Activated CD8-positive, alpha-beta T cell treated with anti-CD3 and anti-CD28 coated beads for 36 hours (primary cell): ENCODE data around the gene ARSA. TPM values are rescaled to one million over a fixed set of nuclear protein-coding genes. Genes with fewer than 3 reads are reported as not detected.

Source experiments
- ATAC-seq: fragments of 200-7000 bp; cut with Tn5 transposase; one replicate; pipeline ENCODE4 v1.10.0; 2021; ENCODE audit warnings: mild to moderate bottlenecking, moderate library complexity
- CTCF ChIA-PET: fragments of 350-600 bp; sonication (Branson Sonifier 250); formaldehyde crosslinking; loops from one replicate; lab custom pipeline; 2021; ENCODE audit warnings: antibody characterized with exemption; lab: Charles Lee
- POLR2A ChIA-PET: fragments of 350-600 bp; sonication (Branson Sonifier 250); formaldehyde crosslinking; loops from one replicate; lab custom pipeline; 2021; ENCODE audit warnings: antibody characterized with exemption; lab: Charles Lee
- DNase-seq: peaks from one replicate; pipeline ENCODE4 v3.0.0-alpha.2; 2020
- H3K27ac Mint-ChIP-seq: one replicate; pipeline ENCODE4 v1.8.0; 2021; ENCODE audit warnings: mild to moderate bottlenecking, mixed read lengths
- H3K27me3 Mint-ChIP-seq: one replicate; pipeline ENCODE4 v1.8.0; 2021; ENCODE audit warnings: mixed read lengths
- H3K36me3 Mint-ChIP-seq: one replicate; pipeline ENCODE4 v1.8.0; 2021; ENCODE audit warnings: low read depth, mixed read lengths
- H3K4me1 Mint-ChIP-seq: one replicate; pipeline ENCODE4 v1.8.0; 2021; ENCODE audit warnings: low read depth, mixed read lengths
- H3K4me3 Mint-ChIP-seq: one replicate; pipeline ENCODE4 v1.8.0; 2021; ENCODE audit warnings: mild to moderate bottlenecking, moderate library complexity, mixed read lengths
- H3K9me3 Mint-ChIP-seq: one replicate; pipeline ENCODE4 v1.8.0; 2021; ENCODE audit warnings: mixed read lengths
- intact Hi-C: fragments of 100-400 bp; cut with micrococcal nuclease; formaldehyde crosslinking; loops from one replicate; pipeline ENCODE4 v1.10.0; 2022
- total RNA-seq, 2 experiments: library from RNA; stranded (reverse); gene quantifications; one replicate each; pipeline ENCODE4 v1.2.3, GENCODE V29; 2021
- TF ChIP-seq, protein P1 (sequence below): fragments of 200-600 bp; IDR thresholded peaks from one replicate; pipeline ENCODE4 v1.8.0; 2022; ENCODE audit warnings: antibody characterized with exemption, mild to moderate bottlenecking

ARSA gene
- total RNA-seq, 2 experiments from 2014 or later, result 11.6 to 11.8 TPM

DNA sequence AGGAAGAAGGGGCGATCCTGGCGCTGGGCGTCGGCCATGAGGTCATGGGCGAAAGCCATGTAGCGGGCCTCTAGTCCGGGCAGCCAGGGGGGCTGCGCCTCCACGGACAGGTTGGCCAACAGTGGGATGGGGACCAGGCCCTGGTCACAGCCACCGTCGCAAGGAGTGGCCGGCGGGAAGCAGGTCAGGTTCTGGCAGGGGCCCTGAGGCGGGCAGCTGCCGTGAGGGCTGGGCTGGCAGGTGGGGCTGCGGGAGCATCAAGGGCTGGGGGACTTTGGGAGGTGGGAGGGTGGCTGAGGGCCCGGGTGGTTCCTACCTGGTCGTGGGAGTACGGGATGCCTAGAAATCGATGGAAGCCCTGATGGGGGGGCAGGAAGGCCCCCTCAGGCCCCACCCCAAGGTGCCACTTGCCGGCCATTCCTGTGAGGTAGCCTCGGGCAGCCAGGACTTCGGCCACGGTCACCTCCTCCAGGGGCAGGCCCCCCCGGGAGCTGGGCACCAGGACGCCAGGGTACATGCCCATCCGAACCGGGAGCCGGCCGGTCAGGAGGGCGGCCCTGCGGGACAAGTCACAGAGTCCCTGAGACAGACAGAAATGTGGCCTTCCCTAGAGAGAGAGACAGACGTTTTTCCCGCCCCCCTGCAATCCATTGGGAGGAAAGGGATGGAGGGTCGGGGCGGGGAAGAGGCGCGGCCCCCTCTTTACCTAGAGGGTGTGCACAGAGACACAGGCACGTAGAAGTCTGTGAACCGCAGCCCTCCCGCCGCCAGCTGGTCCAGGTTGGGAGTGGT lies 906 bp downstream of the ARSA start:
- Mint-ChIP-seq H3K9me3 (no peaks in the 10 kb centered on the region), H3K27me3 (no peaks in the 10 kb centered on the region), H3K4me1 (peaks cover 31% of the 10 kb centered on the region), H3K36me3 (peaks cover 2% of the 10 kb centered on the region), H3K4me3 (peak overlapping the region; percentile 86), H3K27ac (peak overlapping the region; percentile 59)
- DNase-seq, result peak; percentile 48
- TF ChIP-seq, protein P1, sequence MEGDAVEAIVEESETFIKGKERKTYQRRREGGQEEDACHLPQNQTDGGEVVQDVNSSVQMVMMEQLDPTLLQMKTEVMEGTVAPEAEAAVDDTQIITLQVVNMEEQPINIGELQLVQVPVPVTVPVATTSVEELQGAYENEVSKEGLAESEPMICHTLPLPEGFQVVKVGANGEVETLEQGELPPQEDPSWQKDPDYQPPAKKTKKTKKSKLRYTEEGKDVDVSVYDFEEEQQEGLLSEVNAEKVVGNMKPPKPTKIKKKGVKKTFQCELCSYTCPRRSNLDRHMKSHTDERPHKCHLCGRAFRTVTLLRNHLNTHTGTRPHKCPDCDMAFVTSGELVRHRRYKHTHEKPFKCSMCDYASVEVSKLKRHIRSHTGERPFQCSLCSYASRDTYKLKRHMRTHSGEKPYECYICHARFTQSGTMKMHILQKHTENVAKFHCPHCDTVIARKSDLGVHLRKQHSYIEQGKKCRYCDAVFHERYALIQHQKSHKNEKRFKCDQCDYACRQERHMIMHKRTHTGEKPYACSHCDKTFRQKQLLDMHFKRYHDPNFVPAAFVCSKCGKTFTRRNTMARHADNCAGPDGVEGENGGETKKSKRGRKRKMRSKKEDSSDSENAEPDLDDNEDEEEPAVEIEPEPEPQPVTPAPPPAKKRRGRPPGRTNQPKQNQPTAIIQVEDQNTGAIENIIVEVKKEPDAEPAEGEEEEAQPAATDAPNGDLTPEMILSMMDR, result no peak
- ChIA-PET CTCF (no interaction called here), POLR2A (interaction anchor here (0.7 to 1.6 kb wide), 7 partner anchors 44 to 101 kb away, joined by 3 to 5 read pairs (median 3); partner anchors contain the start of genes CHKB and SCO2)
- no peak for ATAC-seq
- intact Hi-C loops, result no loop called here

DNA sequence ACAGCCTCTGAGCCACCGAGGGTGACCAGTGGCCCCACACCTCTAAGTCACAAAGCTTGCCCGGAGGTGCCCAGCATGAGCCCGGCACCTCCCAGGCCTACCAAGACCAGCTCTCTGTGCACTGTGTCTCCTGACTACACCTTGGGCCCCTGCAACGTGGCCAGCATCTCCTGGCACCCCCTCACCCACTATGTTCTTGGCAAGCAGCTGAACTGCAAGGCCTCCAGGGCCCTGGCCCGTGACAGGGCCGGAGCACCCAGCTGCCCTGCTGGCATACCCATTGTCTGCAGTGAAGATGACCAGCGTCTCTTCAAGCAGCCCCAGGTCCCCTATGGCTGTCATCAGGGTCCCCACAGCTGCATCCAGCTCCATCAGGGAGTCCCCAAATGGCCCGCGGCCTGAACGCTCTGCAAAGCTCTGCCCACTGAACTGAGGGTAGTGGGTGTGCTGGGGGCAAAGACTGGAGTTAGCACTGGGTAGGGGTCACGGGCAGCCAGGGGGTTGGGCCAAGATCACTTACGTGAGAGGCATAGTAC lies 1.6 kb downstream of the ARSA start:
- no peak overlapping the region for H3K27ac Mint-ChIP-seq
- intact Hi-C loops, result no loop called here
- ATAC-seq, result no peak
- H3K4me3 Mint-ChIP-seq, result peak overlapping the region; percentile 55
- peaks cover 38% of the 10 kb centered on the region for H3K4me1 Mint-ChIP-seq
- POLR2A ChIA-PET, result interaction anchor here (1.0 to 1.6 kb wide), 3 partner anchors 44 to 99 kb away, joined by 3 to 5 read pairs (median 3); partner anchors contain the start of gene CHKB
- no peaks in the 10 kb centered on the region for H3K27me3 Mint-ChIP-seq
- H3K36me3 Mint-ChIP-seq, result peaks cover 2% of the 10 kb centered on the region
- H3K9me3 Mint-ChIP-seq, result no peaks in the 10 kb centered on the region
- DNase-seq, result no peak
- TF ChIP-seq, protein P1, result no peak
- CTCF ChIA-PET, result interaction anchor here (1.1 kb wide), 1 partner anchor 43 kb away, joined by 3 read pairs; no protein-coding TSS in a partner anchor

DNA sequence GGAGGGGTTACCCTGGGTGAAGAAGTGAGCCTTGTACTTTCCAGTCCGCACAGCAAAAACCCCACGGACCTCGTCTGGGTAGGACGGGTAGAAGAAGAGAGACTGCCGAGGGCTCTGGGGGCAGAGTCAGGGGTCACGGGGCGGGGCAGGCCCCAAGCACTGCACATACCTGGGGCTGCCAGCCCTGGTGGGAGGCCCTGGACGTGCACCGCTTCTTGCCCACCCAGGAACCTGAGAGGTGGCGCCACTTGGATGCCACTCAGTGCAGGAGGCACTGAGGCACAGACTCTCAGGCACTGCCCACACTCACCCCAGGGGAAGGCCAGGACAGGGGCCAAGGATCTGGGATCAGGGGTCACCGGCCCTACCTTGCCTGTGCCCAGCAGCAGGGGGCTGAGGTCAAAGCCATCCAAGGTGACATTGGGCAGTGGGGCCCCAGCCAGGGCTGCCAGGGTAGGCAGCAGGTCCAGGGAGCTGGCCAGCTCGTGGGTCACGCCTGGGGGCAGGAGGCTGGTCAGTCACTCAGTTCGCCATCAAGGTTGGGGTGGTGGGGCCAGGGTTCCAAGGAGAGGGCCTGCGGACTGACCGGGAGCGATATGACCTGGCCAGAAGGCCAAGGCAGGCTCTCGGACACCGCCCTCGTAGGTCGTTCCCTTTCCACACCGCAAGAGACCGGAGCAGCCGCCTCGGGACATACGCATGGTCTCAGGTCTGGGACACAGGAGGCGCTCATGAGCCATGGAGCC lies 2.2 kb downstream of the ARSA start:
- intact Hi-C loops, result no loop called here
- TF ChIP-seq, protein P1, result no peak
- Mint-ChIP-seq H3K9me3 (no peaks in the 10 kb centered on the region), H3K36me3 (peaks cover 2% of the 10 kb centered on the region), H3K4me3 (no peak overlapping the region), H3K4me1 (peaks cover 44% of the 10 kb centered on the region), H3K27me3 (no peaks in the 10 kb centered on the region), H3K27ac (no peak overlapping the region)
- CTCF ChIA-PET, result interaction anchor here (1.1 kb wide), 1 partner anchor 44 kb away, joined by 3 read pairs; no protein-coding TSS in a partner anchor
- ATAC-seq (no peak), DNase-seq (no peak)
- POLR2A ChIA-PET, result interaction anchor here (1.0 to 1.1 kb wide), 2 partner anchors 86 to 98 kb away, joined by 3 to 4 read pairs; no protein-coding TSS in a partner anchor

DNA sequence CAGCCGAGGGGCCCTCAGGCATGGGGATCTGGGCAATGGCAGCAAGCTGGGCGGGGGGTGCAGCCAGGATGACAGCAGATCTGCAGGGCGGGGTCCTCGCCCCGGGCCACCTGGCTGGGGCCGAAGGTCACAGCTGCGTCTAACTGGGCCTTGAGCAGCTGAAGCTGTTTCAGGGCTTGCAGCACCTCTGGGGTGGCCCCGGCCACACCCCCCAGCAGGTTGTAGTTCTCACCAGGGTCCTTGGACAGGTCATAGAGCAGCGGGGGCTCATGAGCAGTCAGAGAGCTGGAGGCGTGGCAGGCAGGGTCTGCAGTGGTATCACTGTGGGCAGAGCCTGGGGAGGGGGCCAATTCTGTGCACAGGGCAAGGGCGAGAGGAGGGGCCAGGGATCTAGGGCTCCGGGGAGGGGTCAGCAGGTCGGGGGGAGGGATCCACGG lies 2.8 kb downstream of the ARSA start:
- ChIA-PET CTCF (interaction anchor here (1.1 kb wide), 1 partner anchor 44 kb away, joined by 3 read pairs; no protein-coding TSS in a partner anchor), POLR2A (interaction anchor here (1.1 kb wide), 1 partner anchor 85 kb away, joined by 4 read pairs; no protein-coding TSS in a partner anchor)
- intact Hi-C loops, result no loop called here
- peaks cover 46% of the 10 kb centered on the region for H3K4me1 Mint-ChIP-seq
- ATAC-seq (no peak), DNase-seq (no peak)
- no peak overlapping the region for H3K27ac Mint-ChIP-seq
- no peak overlapping the region for H3K4me3 Mint-ChIP-seq
- peaks cover 2% of the 10 kb centered on the region for H3K36me3 Mint-ChIP-seq
- TF ChIP-seq, protein P1, result no peak
- H3K27me3 Mint-ChIP-seq, result no peaks in the 10 kb centered on the region
- no peaks in the 10 kb centered on the region for H3K9me3 Mint-ChIP-seq
